Neural crest cell (in vitro differentiated cells): ENCODE data around the gene CPTP. TPM values are rescaled to one million over a fixed set of nuclear protein-coding genes. Genes with fewer than 3 reads are reported as not detected.

ENCODE experiments used
- DNase-seq: peaks from one replicate; pipeline ENCODE4 v3.0.0; 2021; ENCODE audit warnings: low read depth, mixed read lengths, low spot score
- H3K27ac Mint-ChIP-seq: one replicate; pipeline ENCODE4 v1.8.0; 2021; ENCODE audit warnings: mild to moderate bottlenecking, mixed read lengths; ENCODE audit not compliant: unreplicated experiment
- H3K27me3 Mint-ChIP-seq: 2 replicates; pipeline ENCODE4 v1.8.0; 2021; ENCODE audit warnings: low read depth, mild to moderate bottlenecking, mixed read lengths
- H3K36me3 Mint-ChIP-seq: 2 replicates; pipeline ENCODE4 v1.8.0; 2021; ENCODE audit warnings: low read depth, mild to moderate bottlenecking, mixed read lengths
- H3K4me1 Mint-ChIP-seq: 2 replicates; pipeline ENCODE4 v1.8.0; 2021; ENCODE audit warnings: mixed read lengths
- H3K4me3 Mint-ChIP-seq: one replicate; pipeline ENCODE4 v1.8.0; 2021; ENCODE audit warnings: mild to moderate bottlenecking, mixed read lengths
- H3K9me3 Mint-ChIP-seq: 2 replicates; pipeline ENCODE4 v1.8.0; 2021; ENCODE audit warnings: mixed read lengths
- CTCF ChIP-seq: fragments of 200-600 bp; sonication (generic); conservative IDR thresholded peaks from 2 replicates; pipeline ENCODE4 v1.5.0; 2021; ENCODE audit warnings: antibody characterized with exemption, mild to moderate bottlenecking
- total RNA-seq: library from RNA; stranded (reverse); gene quantifications from 2 replicates; pipeline ENCODE4 v1.2.1, GENCODE V29; 2021

Gene CPTP
- total RNA-seq, 1 donor from 2014 or later, result 18.9 TPM

DNA sequence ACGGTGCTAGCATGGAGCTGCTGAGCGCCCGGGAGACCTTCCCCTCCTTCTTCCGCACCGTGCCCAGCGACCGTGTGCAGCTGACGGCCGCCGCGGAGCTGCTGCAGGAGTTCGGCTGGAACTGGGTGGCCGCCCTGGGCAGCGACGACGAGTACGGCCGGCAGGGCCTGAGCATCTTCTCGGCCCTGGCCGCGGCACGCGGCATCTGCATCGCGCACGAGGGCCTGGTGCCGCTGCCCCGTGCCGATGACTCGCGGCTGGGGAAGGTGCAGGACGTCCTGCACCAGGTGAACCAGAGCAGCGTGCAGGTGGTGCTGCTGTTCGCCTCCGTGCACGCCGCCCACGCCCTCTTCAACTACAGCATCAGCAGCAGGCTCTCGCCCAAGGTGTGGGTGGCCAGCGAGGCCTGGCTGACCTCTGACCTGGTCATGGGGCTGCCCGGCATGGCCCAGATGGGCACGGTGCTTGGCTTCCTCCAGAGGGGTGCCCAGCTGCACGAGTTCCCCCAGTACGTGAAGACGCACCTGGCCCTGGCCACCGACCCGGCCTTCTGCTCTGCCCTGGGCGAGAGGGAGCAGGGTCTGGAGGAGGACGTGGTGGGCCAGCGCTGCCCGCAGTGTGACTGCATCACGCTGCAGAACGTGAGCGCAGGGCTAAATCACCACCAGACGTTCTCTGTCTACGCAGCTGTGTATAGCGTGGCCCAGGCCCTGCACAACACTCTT lies 7.6 kb downstream of the CPTP start:
- Mint-ChIP-seq H3K4me1 (peaks cover 5% of the 10 kb centered on the region), H3K4me3 (no peak overlapping the region), H3K27ac (no peak overlapping the region), H3K9me3 (no peaks in the 10 kb centered on the region), H3K27me3 (no peaks in the 10 kb centered on the region), H3K36me3 (peaks cover 2% of the 10 kb centered on the region)
- DNase-seq, result no peak
- TF ChIP-seq CTCF, result no peak

GRCh38 chr1:1332774-1333480 lies 8.3 kb downstream of the CPTP start:
- peaks cover 2% of the 10 kb centered on the region for H3K36me3 Mint-ChIP-seq
- no peak overlapping the region for H3K27ac Mint-ChIP-seq
- no peaks in the 10 kb centered on the region for H3K9me3 Mint-ChIP-seq
- no peaks in the 10 kb centered on the region for H3K27me3 Mint-ChIP-seq
- H3K4me1 Mint-ChIP-seq, result peaks cover 5% of the 10 kb centered on the region
- TF ChIP-seq CTCF, result no peak
- no peak for DNase-seq
- no peak overlapping the region for H3K4me3 Mint-ChIP-seq

DNA sequence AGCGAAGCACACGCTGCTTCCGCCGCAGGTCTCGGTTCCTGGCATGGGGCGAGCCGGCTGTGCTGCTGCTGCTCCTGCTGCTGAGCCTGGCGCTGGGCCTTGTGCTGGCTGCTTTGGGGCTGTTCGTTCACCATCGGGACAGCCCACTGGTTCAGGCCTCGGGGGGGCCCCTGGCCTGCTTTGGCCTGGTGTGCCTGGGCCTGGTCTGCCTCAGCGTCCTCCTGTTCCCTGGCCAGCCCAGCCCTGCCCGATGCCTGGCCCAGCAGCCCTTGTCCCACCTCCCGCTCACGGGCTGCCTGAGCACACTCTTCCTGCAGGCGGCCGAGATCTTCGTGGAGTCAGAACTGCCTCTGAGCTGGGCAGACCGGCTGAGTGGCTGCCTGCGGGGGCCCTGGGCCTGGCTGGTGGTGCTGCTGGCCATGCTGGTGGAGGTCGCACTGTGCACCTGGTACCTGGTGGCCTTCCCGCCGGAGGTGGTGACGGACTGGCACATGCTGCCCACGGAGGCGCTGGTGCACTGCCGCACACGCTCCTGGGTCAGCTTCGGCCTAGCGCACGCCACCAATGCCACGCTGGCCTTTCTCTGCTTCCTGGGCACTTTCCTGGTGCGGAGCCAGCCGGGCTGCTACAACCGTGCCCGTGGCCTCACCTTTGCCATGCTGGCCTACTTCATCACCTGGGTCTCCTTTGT lies 9.1 kb downstream of the CPTP start:
- no peak for TF ChIP-seq CTCF
- H3K4me1 Mint-ChIP-seq, result peaks cover 5% of the 10 kb centered on the region
- no peak overlapping the region for H3K27ac Mint-ChIP-seq
- no peaks in the 10 kb centered on the region for H3K9me3 Mint-ChIP-seq
- DNase-seq, result no peak
- H3K27me3 Mint-ChIP-seq, result no peaks in the 10 kb centered on the region
- H3K4me3 Mint-ChIP-seq, result no peak overlapping the region
- H3K36me3 Mint-ChIP-seq, result peaks cover 2% of the 10 kb centered on the region

GRCh38 chr1:1334835-1335234 lies 10.2 kb downstream of the CPTP start:
- Mint-ChIP-seq H3K27ac (no peak overlapping the region), H3K9me3 (no peaks in the 10 kb centered on the region), H3K4me1 (peaks cover 2% of the 10 kb centered on the region), H3K36me3 (peaks cover under 1% of the 10 kb centered on the region), H3K4me3 (no peak overlapping the region), H3K27me3 (no peaks in the 10 kb centered on the region)
- no peak for DNase-seq
- no peak for TF ChIP-seq CTCF

DNA sequence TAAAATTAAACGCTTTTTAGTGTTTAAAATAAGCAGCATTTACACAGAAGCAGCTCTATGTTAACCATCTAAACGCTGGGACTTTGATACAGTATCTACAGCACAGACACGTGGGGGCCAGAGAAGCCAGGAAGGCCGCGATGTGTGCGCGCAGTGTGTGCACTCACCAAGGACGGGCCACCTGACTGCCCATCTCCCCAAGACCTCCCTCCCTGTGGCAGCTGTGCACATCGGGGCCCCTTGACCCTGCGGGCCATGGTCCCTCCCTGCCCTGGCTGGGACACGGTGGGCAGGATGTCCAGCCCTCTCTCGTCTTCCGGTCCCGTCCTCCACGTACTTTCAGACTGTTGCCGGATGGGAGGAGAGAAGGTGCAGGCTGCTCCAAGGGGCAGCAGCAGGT lies 10.7 kb downstream of the CPTP start:
- no peak overlapping the region for H3K4me3 Mint-ChIP-seq
- no peak overlapping the region for H3K27ac Mint-ChIP-seq
- no peak for TF ChIP-seq CTCF
- DNase-seq, result no peak
- H3K36me3 Mint-ChIP-seq, result no peaks in the 10 kb centered on the region
- H3K4me1 Mint-ChIP-seq, result no peaks in the 10 kb centered on the region
- H3K9me3 Mint-ChIP-seq, result no peaks in the 10 kb centered on the region
- H3K27me3 Mint-ChIP-seq, result no peaks in the 10 kb centered on the region
